Endothelial cell of umbilical vein (primary cell): ENCODE measurements around the gene PLOD2.

Source experiments
- EZH2 ChIP-seq: IDR thresholded peaks from 2 replicates; pipeline ENCODE4 v1.6.1; 2012; ENCODE audit warnings: borderline replicate concordance, low read depth, mild to moderate bottlenecking, moderate library complexity, low read length, inconsistent platforms; ENCODE audit not compliant: severe bottlenecking
- JUN ChIP-seq: IDR thresholded peaks from 2 replicates; pipeline ENCODE4 v1.6.1; 2011; ENCODE audit warnings: borderline replicate concordance, low read depth; ENCODE audit not compliant: insufficient read length, insufficient read depth
- MYC ChIP-seq: IDR thresholded peaks from one replicate; pipeline ENCODE4 v1.6.1; 2011; ENCODE audit warnings: mild to moderate bottlenecking, low read depth, low read length
- POLR2A ChIP-seq: IDR thresholded peaks from 2 replicates; pipeline ENCODE4 v1.6.1; 2012; ENCODE audit warnings: low read depth, mild to moderate bottlenecking, control low read depth, low read length
- POLR2AphosphoS5 ChIP-seq: IDR thresholded peaks from 2 replicates; pipeline ENCODE4 v1.6.1; 2012; ENCODE audit warnings: low read depth, mild to moderate bottlenecking, control low read depth, low read length, moderate library complexity; ENCODE audit not compliant: insufficient read depth
- TF ChIP-seq, protein P1 (sequence below), 2 donors: IDR thresholded peaks; 1 replicate in 1 of 2; 2 replicates in 1 of 2; pipeline ENCODE4 v1.5.1; 2011; ENCODE audit warnings: low read length in 2 of 2, mild to moderate bottlenecking in 2 of 2, moderate library complexity in 2 of 2, control low read depth in 1 of 2, inconsistent platforms in 1 of 2, low read depth in 1 of 2; ENCODE audit not compliant: insufficient read depth in 1 of 2; ENCODE audit errors: extremely low read depth in 1 of 2
- TF ChIP-seq, protein P2 (sequence below): IDR thresholded peaks from 2 replicates; pipeline ENCODE4 v1.6.1; 2011; ENCODE audit not compliant: insufficient read depth, insufficient read length

DNA sequence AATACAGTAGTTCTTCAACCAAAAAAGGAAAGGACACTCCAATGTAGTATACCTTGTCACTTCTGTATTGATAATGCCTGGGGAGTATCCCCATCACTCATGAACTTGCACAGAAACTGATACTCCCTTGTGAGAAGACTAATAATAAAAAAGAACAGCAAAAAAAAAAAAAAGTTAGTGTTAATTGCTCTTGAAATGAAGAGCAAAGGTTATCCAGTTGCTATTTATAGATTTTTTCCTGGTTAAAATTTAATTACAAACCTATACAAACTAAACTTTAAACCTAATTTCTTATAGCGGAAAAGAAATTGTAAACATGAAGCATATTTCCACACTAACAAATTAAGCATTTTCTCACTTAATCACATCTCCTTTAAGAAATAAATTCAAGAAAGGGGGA lies 6.7 kb downstream of the PLOD2 start:
- TF ChIP-seq, protein P1, sequence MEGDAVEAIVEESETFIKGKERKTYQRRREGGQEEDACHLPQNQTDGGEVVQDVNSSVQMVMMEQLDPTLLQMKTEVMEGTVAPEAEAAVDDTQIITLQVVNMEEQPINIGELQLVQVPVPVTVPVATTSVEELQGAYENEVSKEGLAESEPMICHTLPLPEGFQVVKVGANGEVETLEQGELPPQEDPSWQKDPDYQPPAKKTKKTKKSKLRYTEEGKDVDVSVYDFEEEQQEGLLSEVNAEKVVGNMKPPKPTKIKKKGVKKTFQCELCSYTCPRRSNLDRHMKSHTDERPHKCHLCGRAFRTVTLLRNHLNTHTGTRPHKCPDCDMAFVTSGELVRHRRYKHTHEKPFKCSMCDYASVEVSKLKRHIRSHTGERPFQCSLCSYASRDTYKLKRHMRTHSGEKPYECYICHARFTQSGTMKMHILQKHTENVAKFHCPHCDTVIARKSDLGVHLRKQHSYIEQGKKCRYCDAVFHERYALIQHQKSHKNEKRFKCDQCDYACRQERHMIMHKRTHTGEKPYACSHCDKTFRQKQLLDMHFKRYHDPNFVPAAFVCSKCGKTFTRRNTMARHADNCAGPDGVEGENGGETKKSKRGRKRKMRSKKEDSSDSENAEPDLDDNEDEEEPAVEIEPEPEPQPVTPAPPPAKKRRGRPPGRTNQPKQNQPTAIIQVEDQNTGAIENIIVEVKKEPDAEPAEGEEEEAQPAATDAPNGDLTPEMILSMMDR (IDR thresholded peaks at IDR 0.05; ENCODE audit: extremely low read depth in 1 of 2, insufficient read depth in 1 of 2, low read depth in 1 of 2, low read length in 2 of 2) = no peak
- TF ChIP-seq EZH2 (no peak), POLR2AphosphoS5 (no peak), JUN (no peak), MYC (no peak), POLR2A (no peak)
- TF ChIP-seq, protein P2, sequence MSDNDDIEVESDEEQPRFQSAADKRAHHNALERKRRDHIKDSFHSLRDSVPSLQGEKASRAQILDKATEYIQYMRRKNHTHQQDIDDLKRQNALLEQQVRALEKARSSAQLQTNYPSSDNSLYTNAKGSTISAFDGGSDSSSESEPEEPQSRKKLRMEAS = no peak
